ENCODE data around the gene EIF5. TPM values are rescaled to one million over a fixed set of nuclear protein-coding genes. Genes with fewer than 3 reads are reported as not detected.

The EIF5 gene
- total and polyA plus RNA-seq, 7 donors = 70.3 to 305 (median 170) TPM

GRCh38 chr14:103318750-103319419 is 15.2 kb upstream of the EIF5 start:
- no peak for TF ChIP-seq EP300 (IDR thresholded peaks at IDR 0.05)
- no peak for TF ChIP-seq CTCF (IDR thresholded peaks at IDR 0.05)
- TF ChIP-seq POLR2A (IDR thresholded peaks at IDR 0.05) = no peak
- no peak for TF ChIP-seq POLR2AphosphoS5 (IDR thresholded peaks at IDR 0.05)
- H3K4me3 ChIP-seq = no peak overlapping the region
- no peak for DNase-seq
- no peaks in the 10 kb centered on the region for H3K9me3 ChIP-seq
- 76 to 82% methylated on average over 6 of the region's 6 CpGs for WGBS, 2 donors
- H3K27me3 ChIP-seq = no peaks in the 10 kb centered on the region
- no peak overlapping the region for H3K27ac ChIP-seq
- intact Hi-C loops (cut with DNase I) = no loop called here
- no peaks in the 10 kb centered on the region for H3K4me1 ChIP-seq
- H3K36me3 ChIP-seq = no peaks in the 10 kb centered on the region

GRCh38 chr14:103319422-103319821 is 14.6 kb upstream of the EIF5 start:
- Histone ChIP-seq H3K27ac (no peak overlapping the region), H3K4me1 (no peaks in the 10 kb centered on the region), H3K4me3 (no peak overlapping the region), H3K9me3 (no peaks in the 10 kb centered on the region), H3K27me3 (no peaks in the 10 kb centered on the region), H3K36me3 (no peaks in the 10 kb centered on the region)
- DNase-seq = no peak
- intact Hi-C loops (cut with DNase I) = no loop called here
- 91 to 95% methylated on average over 7 of the region's 7 CpGs for WGBS, 2 donors
- TF ChIP-seq CTCF (IDR thresholded peaks at IDR 0.05) (no peak), POLR2A (IDR thresholded peaks at IDR 0.05) (no peak), POLR2AphosphoS5 (IDR thresholded peaks at IDR 0.05) (no peak), EP300 (IDR thresholded peaks at IDR 0.05) (no peak)

- no peaks in the 10 kb centered on the region for H3K27me3 ChIP-seq
- no peak overlapping the region for H3K4me3 ChIP-seq
- 86 to 87% methylated on average over 3 of the region's 3 CpGs for WGBS, 2 donors
- intact Hi-C loops (cut with DNase I) = no loop called here
- DNase-seq = no peak
- H3K4me1 ChIP-seq = no peaks in the 10 kb centered on the region
- no peak overlapping the region for H3K27ac ChIP-seq
- TF ChIP-seq POLR2AphosphoS5 (IDR thresholded peaks at IDR 0.05) (no peak), CTCF (IDR thresholded peaks at IDR 0.05) (no peak), POLR2A (IDR thresholded peaks at IDR 0.05) (no peak), EP300 (IDR thresholded peaks at IDR 0.05) (no peak)
- H3K36me3 ChIP-seq = no peaks in the 10 kb centered on the region
- H3K9me3 ChIP-seq = no peaks in the 10 kb centered on the region
Measured at GRCh38 chr14:103326078-103326477, 8.0 kb upstream of the EIF5 start.

GRCh38 chr14:103328941-103329340 is 5.1 kb upstream of the EIF5 start:
- Histone ChIP-seq H3K4me3 (no peak overlapping the region), H3K27me3 (no peaks in the 10 kb centered on the region), H3K9me3 (no peaks in the 10 kb centered on the region), H3K27ac (no peak overlapping the region), H3K36me3 (no peaks in the 10 kb centered on the region), H3K4me1 (peaks cover 0 to 10% (median 9%) of the 10 kb centered on the region in 4 donors)
- 90 to 91% methylated on average over 5 of the region's 5 CpGs for WGBS, 2 donors
- intact Hi-C loops (cut with DNase I) = no loop called here
- DNase-seq = no peak
- TF ChIP-seq POLR2AphosphoS5 (IDR thresholded peaks at IDR 0.05) (no peak), EP300 (IDR thresholded peaks at IDR 0.05) (no peak), POLR2A (IDR thresholded peaks at IDR 0.05) (no peak), CTCF (IDR thresholded peaks at IDR 0.05) (no peak)
